Activated effector memory CD4-positive, alpha-beta T cell treated with anti-CD3 and anti-CD28 coated beads, Interleukin-2, amount 50 U/mL, for 16 hours (primary cell): ENCODE data around the gene AIG1.
"Not testable (repeated sequence)": the region's sequence is repeated elsewhere in the genome, so short reads cannot be mapped to it uniquely, and the experiment has no call there.

Experiments used
- DNase-seq: peaks from one replicate; pipeline ENCODE4 v3.0.0-alpha.2; 2020

The AIG1 gene

GRCh38 chr6:143059663-143060353, 881 bp upstream of the AIG1 start:
- DNase-seq = peak; percentile 66

GRCh38 chr6:143060354-143060805, 309 bp upstream of the AIG1 start:
- DNase-seq = peak; percentile 90

GRCh38 chr6:143061597-143062385, 1.1 kb downstream of the AIG1 start:
- no peak for DNase-seq

- no peak for DNase-seq
Measured at GRCh38 chr6:143062551-143062950, 1.9 kb downstream of the AIG1 start.

GRCh38 chr6:143063631-143064030, 2.9 kb downstream of the AIG1 start:
- no peak for DNase-seq

GRCh38 chr6:143064271-143064670, 3.6 kb downstream of the AIG1 start:
- DNase-seq = no peak

GRCh38 chr6:143064951-143065683, 4.4 kb downstream of the AIG1 start:
- DNase-seq = no peak

GRCh38 chr6:143068001-143068400, 7.3 kb downstream of the AIG1 start:
- no peak for DNase-seq

GRCh38 chr6:143074101-143074500, 13.4 kb downstream of the AIG1 start:
- DNase-seq = no peak

GRCh38 chr6:143074670-143075318, 14.1 kb downstream of the AIG1 start:
- no peak for DNase-seq

GRCh38 chr6:143078468-143079324, 18.0 kb downstream of the AIG1 start:
- DNase-seq = no peak

- DNase-seq = no peak
Measured at GRCh38 chr6:143079325-143079640, 18.6 kb downstream of the AIG1 start.

- not testable (repeated sequence) for DNase-seq
Measured at GRCh38 chr6:143082274-143082673, 21.6 kb downstream of the AIG1 start.

GRCh38 chr6:143084019-143084418, 23.3 kb downstream of the AIG1 start:
- not testable (repeated sequence) for DNase-seq

- DNase-seq = not testable (repeated sequence)
Measured at GRCh38 chr6:143087335-143087734, 26.6 kb downstream of the AIG1 start.

GRCh38 chr6:143087856-143088255, 27.2 kb downstream of the AIG1 start:
- DNase-seq = no peak

- no peak for DNase-seq
Measured at GRCh38 chr6:143090314-143091044, 29.8 kb downstream of the AIG1 start.

- DNase-seq = no peak
Measured at GRCh38 chr6:143092768-143093167, 32.1 kb downstream of the AIG1 start.

GRCh38 chr6:143093290-143093689, 32.6 kb downstream of the AIG1 start:
- DNase-seq = no peak

GRCh38 chr6:143096403-143096802, 35.7 kb downstream of the AIG1 start:
- no peak for DNase-seq

GRCh38 chr6:143097224-143097795, 36.6 kb downstream of the AIG1 start:
- DNase-seq = no peak
